GM12801 (cell line): ENCODE data around the gene FAM136A.

Experiments used
- CTCF ChIP-seq: IDR thresholded peaks from one replicate; pipeline ENCODE4 v1.5.1; 2011; ENCODE audit warnings: control low read depth; ENCODE audit not compliant: insufficient read length; ENCODE audit errors: extremely low read depth

FAM136A gene

GRCh38 chr2:70336552-70336951, 34.7 kb upstream of the FAM136A start:
- TF ChIP-seq CTCF = no peak

GRCh38 chr2:70331012-70331411, 29.1 kb upstream of the FAM136A start:
- TF ChIP-seq CTCF = no peak

GRCh38 chr2:70330476-70330875, 28.6 kb upstream of the FAM136A start:
- no peak for TF ChIP-seq CTCF

- no peak for TF ChIP-seq CTCF
These were observed 27.2 kb upstream of the FAM136A start for GRCh38 chr2:70328921-70329561.

GRCh38 chr2:70325875-70326274, 24.0 kb upstream of the FAM136A start:
- no peak for TF ChIP-seq CTCF

- TF ChIP-seq CTCF = no peak
These were observed 20.7 kb upstream of the FAM136A start for GRCh38 chr2:70322518-70322917.

GRCh38 chr2:70321370-70321769, 19.5 kb upstream of the FAM136A start:
- no peak for TF ChIP-seq CTCF
